HepG2 (cell line): ENCODE data around the gene KCNQ5.

ENCODE experiments used
- FIP1L1 ChIP-seq: fragments of 200-400 bp; formaldehyde crosslinking; IDR thresholded peaks from 2 replicates; pipeline ENCODE4 v1.6.1; 2018; ENCODE audit warnings: low read depth, mild to moderate bottlenecking, low read length, moderate library complexity, borderline replicate concordance; ENCODE audit not compliant: insufficient read depth
- HHEX ChIP-seq: IDR thresholded peaks from 2 replicates; pipeline ENCODE4 v1.6.1; 2016; ENCODE audit warnings: control low read depth
- NR1H2 ChIP-seq: sonication (generic); formaldehyde crosslinking; IDR thresholded peaks from 2 replicates; pipeline ENCODE4 v1.8.1; 2022; ENCODE audit warnings: low read depth, missing genetic modification reagents, borderline replicate concordance
- POLR2AphosphoS2 ChIP-seq: IDR thresholded peaks from 2 replicates; pipeline ENCODE4 v1.6.1; 2011; ENCODE audit warnings: low read depth, low read length, improper control_type of control experiment
- SMC3 ChIP-seq: IDR thresholded peaks from 2 replicates; pipeline ENCODE4 v1.6.1; 2011; ENCODE audit warnings: low read length, improper control_type of control experiment
- SUZ12 ChIP-seq: fragments of 150-350 bp; IDR thresholded peaks from 2 replicates; pipeline ENCODE4 v1.6.1; 2014; ENCODE audit warnings: low read depth, low read length
- YY1 ChIP-seq: IDR thresholded peaks from 2 replicates; pipeline ENCODE4 v1.6.1; 2011; ENCODE audit warnings: low read length, low read depth, moderate library complexity, mild to moderate bottlenecking; ENCODE audit not compliant: insufficient read depth, insufficient replicate concordance
- ZNF263 ChIP-seq: sonication (generic); formaldehyde crosslinking; IDR thresholded peaks from 2 replicates; pipeline ENCODE4 v1.4.0; 2020; ENCODE audit warnings: missing genetic modification reagents
- ZNF441 ChIP-seq: sonication (generic); formaldehyde crosslinking; IDR thresholded peaks from 2 replicates; pipeline ENCODE4 v1.7.0; 2021; ENCODE audit warnings: missing genetic modification reagents, borderline replicate concordance
- TF ChIP-seq, protein P1 (sequence below): sonication (generic); formaldehyde crosslinking; IDR thresholded peaks from 2 replicates; pipeline ENCODE4 v1.4.0; 2020; ENCODE audit warnings: missing genetic modification reagents, borderline replicate concordance
- TF ChIP-seq, protein P2 (sequence below): sonication (generic); formaldehyde crosslinking; conservative IDR thresholded peaks from 2 replicates; pipeline ENCODE4 v1.8.0; 2022; ENCODE audit warnings: mild to moderate bottlenecking, moderate library complexity, missing genetic modification reagents
- TF ChIP-seq, protein P3 (sequence below): sonication (generic); formaldehyde crosslinking; IDR thresholded peaks from 2 replicates; pipeline ENCODE4 v1.5.0; 2020; ENCODE audit warnings: mild to moderate bottlenecking, missing genetic modification reagents, moderate library complexity
- TF ChIP-seq, protein P4 (sequence below): sonication (generic); formaldehyde crosslinking; IDR thresholded peaks from 2 replicates; pipeline ENCODE4 v1.8.1; 2023; ENCODE audit warnings: missing genetic modification reagents, inconsistent platforms, borderline replicate concordance

DNA sequence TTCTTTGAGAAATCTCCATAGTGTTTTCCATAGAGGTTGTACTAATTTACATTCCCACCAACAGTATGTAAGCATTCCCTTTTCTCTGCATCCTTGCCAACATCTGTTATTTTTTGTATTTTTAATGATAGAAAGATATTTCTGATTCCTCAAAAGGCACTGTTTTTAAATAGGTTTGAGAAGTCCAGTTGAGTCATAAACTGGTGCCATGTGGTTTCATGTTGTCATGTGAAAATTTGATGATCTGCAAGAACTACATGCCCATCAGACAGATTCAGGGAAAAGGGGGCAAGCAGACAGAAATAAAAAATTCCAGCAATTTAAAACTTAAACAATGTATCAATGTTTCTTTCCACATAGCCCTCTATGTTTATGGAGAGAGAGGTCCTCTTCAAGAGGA lies 227.5 kb downstream of the KCNQ5 start:
- TF ChIP-seq, protein P1, sequence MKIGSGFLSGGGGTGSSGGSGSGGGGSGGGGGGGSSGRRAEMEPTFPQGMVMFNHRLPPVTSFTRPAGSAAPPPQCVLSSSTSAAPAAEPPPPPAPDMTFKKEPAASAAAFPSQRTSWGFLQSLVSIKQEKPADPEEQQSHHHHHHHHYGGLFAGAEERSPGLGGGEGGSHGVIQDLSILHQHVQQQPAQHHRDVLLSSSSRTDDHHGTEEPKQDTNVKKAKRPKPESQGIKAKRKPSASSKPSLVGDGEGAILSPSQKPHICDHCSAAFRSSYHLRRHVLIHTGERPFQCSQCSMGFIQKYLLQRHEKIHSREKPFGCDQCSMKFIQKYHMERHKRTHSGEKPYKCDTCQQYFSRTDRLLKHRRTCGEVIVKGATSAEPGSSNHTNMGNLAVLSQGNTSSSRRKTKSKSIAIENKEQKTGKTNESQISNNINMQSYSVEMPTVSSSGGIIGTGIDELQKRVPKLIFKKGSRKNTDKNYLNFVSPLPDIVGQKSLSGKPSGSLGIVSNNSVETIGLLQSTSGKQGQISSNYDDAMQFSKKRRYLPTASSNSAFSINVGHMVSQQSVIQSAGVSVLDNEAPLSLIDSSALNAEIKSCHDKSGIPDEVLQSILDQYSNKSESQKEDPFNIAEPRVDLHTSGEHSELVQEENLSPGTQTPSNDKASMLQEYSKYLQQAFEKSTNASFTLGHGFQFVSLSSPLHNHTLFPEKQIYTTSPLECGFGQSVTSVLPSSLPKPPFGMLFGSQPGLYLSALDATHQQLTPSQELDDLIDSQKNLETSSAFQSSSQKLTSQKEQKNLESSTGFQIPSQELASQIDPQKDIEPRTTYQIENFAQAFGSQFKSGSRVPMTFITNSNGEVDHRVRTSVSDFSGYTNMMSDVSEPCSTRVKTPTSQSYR (CRISPR knock-in tag), result no peak
- TF ChIP-seq, protein P2, sequence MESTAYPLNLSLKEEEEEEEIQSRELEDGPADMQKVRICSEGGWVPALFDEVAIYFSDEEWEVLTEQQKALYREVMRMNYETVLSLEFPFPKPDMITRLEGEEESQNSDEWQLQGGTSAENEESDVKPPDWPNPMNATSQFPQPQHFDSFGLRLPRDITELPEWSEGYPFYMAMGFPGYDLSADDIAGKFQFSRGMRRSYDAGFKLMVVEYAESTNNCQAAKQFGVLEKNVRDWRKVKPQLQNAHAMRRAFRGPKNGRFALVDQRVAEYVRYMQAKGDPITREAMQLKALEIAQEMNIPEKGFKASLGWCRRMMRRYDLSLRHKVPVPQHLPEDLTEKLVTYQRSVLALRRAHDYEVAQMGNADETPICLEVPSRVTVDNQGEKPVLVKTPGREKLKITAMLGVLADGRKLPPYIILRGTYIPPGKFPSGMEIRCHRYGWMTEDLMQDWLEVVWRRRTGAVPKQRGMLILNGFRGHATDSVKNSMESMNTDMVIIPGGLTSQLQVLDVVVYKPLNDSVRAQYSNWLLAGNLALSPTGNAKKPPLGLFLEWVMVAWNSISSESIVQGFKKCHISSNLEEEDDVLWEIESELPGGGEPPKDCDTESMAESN (CRISPR knock-in tag), result no peak
- TF ChIP-seq SUZ12 (no peak), SMC3 (no peak), POLR2AphosphoS2 (no peak), NR1H2 (CRISPR knock-in tag) (no peak), YY1 (no peak), ZNF263 (no peak), HHEX (no peak), FIP1L1 (no peak), ZNF441 (CRISPR knock-in tag) (no peak)
- TF ChIP-seq, protein P3, sequence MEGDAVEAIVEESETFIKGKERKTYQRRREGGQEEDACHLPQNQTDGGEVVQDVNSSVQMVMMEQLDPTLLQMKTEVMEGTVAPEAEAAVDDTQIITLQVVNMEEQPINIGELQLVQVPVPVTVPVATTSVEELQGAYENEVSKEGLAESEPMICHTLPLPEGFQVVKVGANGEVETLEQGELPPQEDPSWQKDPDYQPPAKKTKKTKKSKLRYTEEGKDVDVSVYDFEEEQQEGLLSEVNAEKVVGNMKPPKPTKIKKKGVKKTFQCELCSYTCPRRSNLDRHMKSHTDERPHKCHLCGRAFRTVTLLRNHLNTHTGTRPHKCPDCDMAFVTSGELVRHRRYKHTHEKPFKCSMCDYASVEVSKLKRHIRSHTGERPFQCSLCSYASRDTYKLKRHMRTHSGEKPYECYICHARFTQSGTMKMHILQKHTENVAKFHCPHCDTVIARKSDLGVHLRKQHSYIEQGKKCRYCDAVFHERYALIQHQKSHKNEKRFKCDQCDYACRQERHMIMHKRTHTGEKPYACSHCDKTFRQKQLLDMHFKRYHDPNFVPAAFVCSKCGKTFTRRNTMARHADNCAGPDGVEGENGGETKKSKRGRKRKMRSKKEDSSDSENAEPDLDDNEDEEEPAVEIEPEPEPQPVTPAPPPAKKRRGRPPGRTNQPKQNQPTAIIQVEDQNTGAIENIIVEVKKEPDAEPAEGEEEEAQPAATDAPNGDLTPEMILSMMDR (CRISPR knock-in tag), result no peak
- TF ChIP-seq, protein P4, sequence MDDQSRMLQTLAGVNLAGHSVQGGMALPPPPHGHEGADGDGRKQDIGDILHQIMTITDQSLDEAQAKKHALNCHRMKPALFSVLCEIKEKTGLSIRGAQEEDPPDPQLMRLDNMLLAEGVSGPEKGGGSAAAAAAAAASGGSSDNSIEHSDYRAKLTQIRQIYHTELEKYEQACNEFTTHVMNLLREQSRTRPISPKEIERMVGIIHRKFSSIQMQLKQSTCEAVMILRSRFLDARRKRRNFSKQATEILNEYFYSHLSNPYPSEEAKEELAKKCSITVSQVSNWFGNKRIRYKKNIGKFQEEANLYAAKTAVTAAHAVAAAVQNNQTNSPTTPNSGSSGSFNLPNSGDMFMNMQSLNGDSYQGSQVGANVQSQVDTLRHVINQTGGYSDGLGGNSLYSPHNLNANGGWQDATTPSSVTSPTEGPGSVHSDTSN, result no peak
